RCC 7860 (cell line): ENCODE measurements around the gene BTN2A1.
"Not testable (repeated sequence)": the region's sequence is repeated elsewhere in the genome, so short reads cannot be mapped to it uniquely, and the experiment has no call there.

Source experiments
- DNase-seq: peaks from one replicate; pipeline ENCODE4 v3.0.0-alpha.2; 2015; ENCODE audit warnings: low spot score
- FAIRE-seq: peaks from 2 replicates; lab custom pipeline; 2012; peaks lifted over from hg19 to GRCh38; lab: Jason Lieb, UNC

Gene BTN2A1

DNA sequence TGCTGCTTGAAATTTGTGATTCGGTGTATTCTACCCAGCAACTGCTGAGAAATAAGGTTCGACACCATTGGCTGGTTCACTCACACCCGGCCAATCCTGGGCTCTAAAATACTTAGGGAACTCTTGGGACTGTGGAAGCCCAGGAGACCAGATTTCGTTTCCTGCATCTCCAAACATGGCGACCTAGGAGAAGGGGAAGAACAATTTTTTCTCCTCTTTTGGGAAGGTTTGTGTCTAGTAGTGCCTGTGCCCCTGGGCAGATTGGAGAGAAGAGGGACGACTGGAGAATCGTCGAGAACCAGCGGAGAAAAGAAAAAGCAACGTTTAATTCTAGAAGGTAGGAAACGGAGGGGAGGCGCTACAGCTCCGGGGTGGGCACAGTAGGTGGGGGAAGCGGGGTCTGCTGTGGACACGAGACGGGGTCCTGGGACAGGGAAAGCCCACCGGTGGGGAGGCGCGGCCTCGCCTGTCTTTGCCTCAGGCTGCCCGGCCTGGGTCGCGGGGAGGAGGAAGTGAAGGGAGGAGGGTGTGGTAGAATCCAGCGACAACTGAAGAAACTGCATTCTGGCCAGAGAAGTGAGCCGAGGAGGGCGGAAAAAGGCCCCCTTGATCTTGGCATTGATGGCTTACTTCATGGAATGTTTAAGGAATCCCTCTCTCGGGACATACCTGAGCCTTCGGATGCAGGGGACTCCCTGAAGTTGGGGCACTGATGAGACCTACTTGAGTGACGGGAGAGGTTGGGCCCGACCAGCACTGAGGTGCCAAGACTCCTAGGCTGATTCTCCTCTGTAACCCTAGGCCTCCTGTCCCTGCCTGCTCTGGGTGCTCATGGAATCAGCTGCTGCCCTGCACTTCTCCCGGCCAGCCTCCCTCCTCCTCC, at the start of gene BTN2A1:
Gene BTN2A1 (plus strand): TSS at position 150 of the 883 bp plus-strand sequence. CDS start 682 bp downstream, at position 832.
- DNase-seq (peak; percentile 72), FAIRE-seq (peak; percentile 88)

- DNase-seq (no peak), FAIRE-seq (no peak)
These were observed 48.7 kb upstream of the BTN2A1 start for GRCh38 chr6:26408828-26409730.

DNA sequence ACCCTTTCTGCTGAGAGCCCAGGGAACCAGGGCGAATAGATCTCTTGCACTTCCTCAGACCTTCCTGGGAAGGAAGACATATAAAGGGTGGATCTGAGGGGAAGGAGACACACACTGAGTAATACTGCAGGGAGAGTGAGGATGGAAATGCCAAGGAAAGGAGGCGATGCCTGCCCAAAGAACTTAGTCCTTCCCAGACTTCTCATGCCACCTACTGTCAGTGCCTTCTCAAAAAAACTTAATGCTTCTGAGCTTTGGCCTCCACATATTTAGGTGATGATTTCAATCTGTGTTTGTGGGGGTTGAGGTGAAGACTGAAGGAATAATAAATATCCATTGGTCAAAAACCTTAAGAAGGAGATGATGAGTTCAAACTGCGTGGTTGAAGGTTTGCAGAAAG, 46.0 kb upstream of the BTN2A1 start:
- FAIRE-seq (no peak), DNase-seq (no peak)

- no peak for FAIRE-seq
- DNase-seq = no peak
These were observed 45.5 kb upstream of the BTN2A1 start for GRCh38 chr6:26412228-26412627.

- FAIRE-seq (no peak), DNase-seq (no peak)
These were observed 44.8 kb upstream of the BTN2A1 start for GRCh38 chr6:26412954-26413353.

- DNase-seq (no peak), FAIRE-seq (no peak)
These were observed 43.5 kb upstream of the BTN2A1 start for GRCh38 chr6:26414281-26414680.

DNA sequence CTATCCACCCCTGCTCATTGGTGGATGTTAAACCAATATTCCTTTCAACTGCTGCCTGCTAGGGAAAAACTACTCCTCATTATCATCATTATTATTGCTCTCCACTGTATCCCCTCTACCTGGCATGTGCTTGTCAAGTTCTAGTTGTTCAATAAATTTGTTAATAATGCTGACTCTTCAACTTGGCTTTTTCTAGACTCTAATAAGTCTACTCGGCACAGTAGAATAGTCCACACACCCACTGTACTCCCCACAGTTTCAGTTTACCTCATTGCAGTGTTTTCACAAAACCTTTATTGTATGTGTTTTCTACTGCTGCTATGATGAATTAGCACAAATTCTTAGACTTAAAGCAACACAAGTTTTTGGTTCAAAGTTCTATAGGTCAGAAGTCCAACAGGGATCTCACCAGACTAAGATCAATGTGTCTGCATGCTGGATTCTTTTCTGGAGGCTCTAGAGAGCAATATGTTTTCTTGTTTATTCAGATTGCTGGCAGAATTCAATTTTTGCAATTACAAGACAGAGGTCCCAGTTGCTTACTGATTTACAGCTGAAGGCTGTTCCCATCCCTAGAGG, 42.6 kb upstream of the BTN2A1 start:
- no peak for DNase-seq
- FAIRE-seq = no peak

DNA sequence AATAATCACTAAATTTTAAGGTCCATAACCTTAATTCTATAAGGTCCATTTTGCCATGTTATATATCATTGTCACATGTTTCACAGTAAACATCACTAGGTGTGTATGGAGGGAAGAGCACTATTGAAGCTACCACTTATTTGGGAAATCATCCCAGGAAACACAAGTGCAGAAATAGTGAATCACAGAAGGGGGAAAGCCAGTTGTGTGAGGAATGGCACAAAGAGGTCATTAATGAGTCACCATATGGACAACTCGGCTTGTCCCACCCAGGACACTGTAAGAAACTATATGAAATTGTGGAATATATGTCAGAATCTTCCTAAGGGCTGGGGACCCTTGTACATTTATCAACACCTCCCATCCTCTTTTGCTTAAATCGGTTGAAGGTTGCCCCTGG, 42.0 kb upstream of the BTN2A1 start:
- FAIRE-seq = no peak

DNA sequence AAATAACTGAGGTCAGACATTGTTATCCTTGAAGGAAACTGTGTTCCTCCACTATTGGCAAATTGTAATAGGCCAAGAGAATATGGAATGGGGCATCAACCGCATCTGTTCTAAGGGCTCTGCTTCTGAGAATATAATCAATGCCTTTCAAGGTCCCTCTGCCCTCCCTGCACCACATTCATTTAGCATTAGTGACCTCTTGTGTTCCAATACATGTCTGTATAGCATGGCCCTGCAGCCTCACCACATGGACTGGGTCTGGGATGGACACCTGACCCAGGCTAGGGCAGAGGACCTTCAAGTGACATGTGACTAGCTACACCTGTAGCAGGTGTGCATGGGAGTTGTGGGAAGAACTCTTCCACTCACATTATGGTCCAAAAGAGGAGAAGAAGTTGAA, 41.5 kb upstream of the BTN2A1 start:
- DNase-seq (no peak), FAIRE-seq (no peak)

More for the DNA sequence above, 42.0 kb upstream of the BTN2A1 start:
- DNase-seq = no peak

DNA sequence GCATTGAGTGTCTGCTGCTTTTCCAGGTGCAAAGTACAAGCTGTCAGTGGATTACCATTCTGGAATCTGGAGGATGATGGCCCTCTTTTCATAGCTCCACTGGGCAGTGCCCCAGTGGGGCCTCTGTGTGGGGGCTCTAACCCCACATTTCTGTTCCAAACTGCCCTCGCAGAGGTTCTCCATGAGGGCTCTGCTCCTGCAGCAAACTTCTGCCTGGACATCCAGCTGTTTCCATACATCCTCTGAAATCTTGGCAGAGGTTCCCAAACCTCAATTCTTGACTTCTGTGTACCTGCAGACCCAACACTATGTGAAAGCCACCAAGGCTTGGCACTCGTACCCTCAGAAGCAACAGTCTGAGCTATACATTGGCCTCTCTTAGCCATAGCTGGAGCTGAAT, 39.7 kb upstream of the BTN2A1 start:
- DNase-seq, FAIRE-seq: not testable (repeated sequence)

- FAIRE-seq, DNase-seq: not testable (repeated sequence)
These were observed 39.0 kb upstream of the BTN2A1 start for GRCh38 chr6:26418795-26419194.

- peak; percentile 5 for DNase-seq
- no peak for FAIRE-seq
These were observed 37.0 kb upstream of the BTN2A1 start for GRCh38 chr6:26420688-26421171.

- FAIRE-seq = peak; percentile 88
These were observed 36.3 kb upstream of the BTN2A1 start for GRCh38 chr6:26421259-26422144.

GRCh38 chr6:26422329-26422728, 35.4 kb upstream of the BTN2A1 start:
- DNase-seq (no peak), FAIRE-seq (no peak)

More at GRCh38 chr6:26421259-26422144, 36.3 kb upstream of the BTN2A1 start:
- peak; percentile 79 for DNase-seq

- FAIRE-seq = no peak
- DNase-seq = peak; percentile 34
These were observed 30.9 kb upstream of the BTN2A1 start for GRCh38 chr6:26426691-26427450.

- no peak for FAIRE-seq
- DNase-seq = no peak
These were observed 30.3 kb upstream of the BTN2A1 start for GRCh38 chr6:26427451-26427809.

DNA sequence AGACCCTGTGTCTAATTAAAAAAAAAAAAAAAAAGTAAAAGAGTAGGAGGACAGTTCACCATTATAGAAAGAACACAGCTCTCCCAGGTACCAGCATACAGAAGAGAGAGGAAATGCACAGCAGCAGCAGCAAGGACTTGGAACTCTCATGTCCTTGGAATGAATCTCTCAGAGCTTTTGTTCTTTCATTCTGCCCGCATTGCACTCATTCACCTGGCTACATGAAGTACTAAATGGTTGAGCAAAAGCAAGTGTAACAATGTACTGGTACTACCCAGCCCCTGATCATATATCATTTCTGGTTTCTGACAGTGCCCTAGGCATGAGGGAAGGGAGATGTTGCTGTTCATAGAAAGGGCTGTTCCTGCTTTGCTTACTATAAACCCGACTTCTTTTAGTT, 29.5 kb upstream of the BTN2A1 start:
- no peak for FAIRE-seq
- DNase-seq = no peak

GRCh38 chr6:26430787-26431186, 27.0 kb upstream of the BTN2A1 start:
- DNase-seq (no peak), FAIRE-seq (no peak)
